B cell (primary cell): ENCODE results near the gene FGL2. TPM values are rescaled to one million over a fixed set of nuclear protein-coding genes. Genes with fewer than 3 reads are reported as not detected.
A peak's percentile ranks its signal among the peaks of the same experiment; 100 is the strongest.

Source experiments
- ATAC-seq: fragments of 200-7000 bp; cut with Tn5 transposase; one replicate; pipeline ENCODE4 v1.10.0; 2021; ENCODE audit warnings: low read depth, mild to moderate bottlenecking, moderate number of reproducible peaks, moderate library complexity
- CTCF ChIA-PET: fragments of 350-600 bp; sonication (Branson Sonifier 250); formaldehyde crosslinking; loops from one replicate; lab custom pipeline; 2021; ENCODE audit warnings: antibody characterized with exemption, inconsistent platforms; lab: Charles Lee
- POLR2A ChIA-PET: fragments of 350-600 bp; sonication (Branson Sonifier 250); formaldehyde crosslinking; loops from one replicate; lab custom pipeline; 2021; ENCODE audit warnings: antibody characterized with exemption; lab: Charles Lee
- DNase-seq: peaks from one replicate; pipeline ENCODE4 v3.0.0; 2013
- H2AFZ ChIP-seq: 2 replicates; pipeline ENCODE4 v1.6.1; 2012; ENCODE audit warnings: mild to moderate bottlenecking, low read depth, low read length; ENCODE audit not compliant: insufficient read depth, poor library complexity, severe bottlenecking
- H3K27ac ChIP-seq, 2 donors: 1 replicate in 1 of 2; 2 replicates in 1 of 2; pipeline ENCODE4 v1.5.1; 2012 to 2013; ENCODE audit warnings: low read length in 2 of 2, mild to moderate bottlenecking in 2 of 2, moderate library complexity in 1 of 2
- H3K27me3 ChIP-seq, 4 experiments: fragments of 200-600 bp in 1 of 4; sonication (generic) in 1 of 4; replicated peaks in 1 of 4; 1 replicate in 2 of 4; 2 replicates in 2 of 4; pipeline versions ENCODE4 v1.6.1 to v1.7.0; 2013 to 2016; ENCODE audit warnings: low read length in 3 of 4, mild to moderate bottlenecking in 2 of 4, mixed read lengths in 1 of 4, moderate library complexity in 1 of 4; ENCODE audit not compliant: insufficient read depth in 4 of 4, control insufficient read depth in 3 of 4; ENCODE audit errors: control extremely low read depth in 1 of 4
- H3K36me3 ChIP-seq, 2 experiments: replicated peaks in 1 of 2; 1 replicate in 1 of 2; 2 replicates in 1 of 2; pipeline versions ENCODE4 v1.6.1 to v1.7.1; 2013; ENCODE audit warnings: low read length in 1 of 2; ENCODE audit not compliant: insufficient read depth in 2 of 2, control insufficient read depth in 1 of 2; ENCODE audit errors: control extremely low read depth in 1 of 2, extremely low read depth in 1 of 2
- H3K4me1 ChIP-seq, 2 donors: fragments of 200-600 bp in 1 of 2; sonication (generic) in 1 of 2; 1 replicate in 1 of 2; 2 replicates in 1 of 2; pipeline versions ENCODE4 v1.5.1 to v1.6.1; 2013 to 2017; ENCODE audit warnings: low read length in 2 of 2; ENCODE audit not compliant: control insufficient read depth in 2 of 2, insufficient read depth in 2 of 2
- H3K4me2 ChIP-seq: replicated peaks from 2 replicates; pipeline ENCODE3; 2012; ENCODE audit warnings: mild to moderate bottlenecking, low read depth, low read length; ENCODE audit not compliant: poor library complexity, severe bottlenecking
- H3K4me3 ChIP-seq, 5 experiments: fragments of 200-600 bp in 1 of 5; sonication (generic) in 1 of 5; 1 replicate in 3 of 5; 2 replicates in 2 of 5; pipeline versions ENCODE4 v1.5.1 to v1.7.0; 2011 to 2016; ENCODE audit warnings: low read length in 4 of 5, mild to moderate bottlenecking in 4 of 5, low read depth in 2 of 5, control low read depth in 1 of 5, moderate library complexity in 1 of 5; ENCODE audit not compliant: insufficient read depth in 1 of 5; ENCODE audit errors: control extremely low read depth in 1 of 5, extremely low read depth in 1 of 5
- H3K79me2 ChIP-seq: fragments of 200-600 bp; sonication (generic); one replicate; pipeline ENCODE4 v1.6.0; 2016; ENCODE audit warnings: low read length; ENCODE audit not compliant: control insufficient read depth, insufficient read depth
- H3K9ac ChIP-seq: fragments of 200-600 bp; sonication (generic); 2 replicates; pipeline ENCODE4 v1.6.1; 2017; ENCODE audit warnings: mild to moderate bottlenecking, low read length, moderate library complexity
- H3K9me3 ChIP-seq, 3 donors: one replicate each; pipeline versions ENCODE4 v1.6.1 to v1.7.1; 2013; ENCODE audit warnings: low read length in 2 of 3; ENCODE audit not compliant: control insufficient read depth in 2 of 3, insufficient read depth in 1 of 3; ENCODE audit errors: control extremely low read depth in 1 of 3
- H4K20me1 ChIP-seq: 2 replicates; pipeline ENCODE4 v1.6.0; 2012; ENCODE audit warnings: mild to moderate bottlenecking, low read length; ENCODE audit not compliant: insufficient read depth, control insufficient read depth, poor library complexity, severe bottlenecking
- H3K27ac Mint-ChIP-seq: one replicate; pipeline ENCODE4 v1.8.0; 2021; ENCODE audit warnings: mixed read lengths
- H3K27me3 Mint-ChIP-seq: one replicate; pipeline ENCODE4 v1.8.0; 2021; ENCODE audit warnings: mixed read lengths
- H3K4me1 Mint-ChIP-seq: one replicate; pipeline ENCODE4 v1.8.0; 2021; ENCODE audit warnings: mixed read lengths
- H3K4me3 Mint-ChIP-seq: one replicate; pipeline ENCODE4 v1.8.0; 2021; ENCODE audit warnings: mixed read lengths
- H3K9me3 Mint-ChIP-seq: one replicate; pipeline ENCODE4 v1.8.0; 2022; ENCODE audit warnings: mixed read lengths; ENCODE audit not compliant: insufficient read depth
- CTCF ChIP-seq: fragments of 200-600 bp; IDR thresholded peaks from one replicate; pipeline ENCODE4 v1.8.0; 2022; ENCODE audit warnings: antibody characterized with exemption, mild to moderate bottlenecking
- EZH2 ChIP-seq: IDR thresholded peaks from 2 replicates; pipeline ENCODE4 v1.6.1; 2012; ENCODE audit warnings: borderline replicate concordance, low read depth, mild to moderate bottlenecking, moderate library complexity, low read length; ENCODE audit not compliant: insufficient read depth, poor library complexity, severe bottlenecking
- WGBS: methylation state at CpG from one replicate; pipeline ENCODE4 v1.1.5; 2013; ENCODE audit warnings: missing lambda C conversion rate; ENCODE audit not compliant: insufficient coverage; 5-methylcytosine and 5-hydroxymethylcytosine counted together
- intact Hi-C: fragments of 100-400 bp; cut with micrococcal nuclease; formaldehyde crosslinking; loops from one replicate; pipeline ENCODE4 v1.10.0; 2022
- polyA plus RNA-seq: library from polyadenylated mRNA; depleted of rRNA; stranded (reverse); fragments of >200 nt; gene quantifications from 2 replicates; pipeline ENCODE4 v1.2.3, GENCODE V29; 2012
- total RNA-seq, 2 donors: library from RNA; stranded (reverse); fragments of 120-200 nt in 1 of 2; gene quantifications; 1 replicate in 1 of 2; 2 replicates in 1 of 2; pipeline versions ENCODE4 v1.2.3 to v1.2.4, GENCODE V29; 2013 to 2022

Gene FGL2
- total and polyA plus RNA-seq, 2 donors (not counting 1 experiment from before 2014, with no cell fraction given) = 2.1 to 7.0 TPM

- no peaks in the 10 kb centered on the region for H3K9me3 Mint-ChIP-seq
- H3K27ac Mint-ChIP-seq = no peak overlapping the region
- H4K20me1 ChIP-seq = no peaks in the 10 kb centered on the region
- no peak overlapping the region for H3K4me3 Mint-ChIP-seq
- DNase-seq (no peak), ATAC-seq (no peak)
- ChIA-PET CTCF (interaction anchor here (0.7 to 6.8 kb wide), 19 partner anchors 8 to 145 kb away, joined by 3 to 123 read pairs (median 8); partner anchors contain the start of genes CCDC146 and FGL2), POLR2A (no interaction called here)
- no peak overlapping the region for H3K4me3 ChIP-seq
- H3K4me1 Mint-ChIP-seq = no peaks in the 10 kb centered on the region
- no peaks in the 10 kb centered on the region for H3K27me3 ChIP-seq
- no peak overlapping the region for H3K4me2 ChIP-seq
- H2AFZ ChIP-seq = no peak overlapping the region
- no peaks in the 10 kb centered on the region for H3K9me3 ChIP-seq
- WGBS = no CpG with 5 or more reads among the region's 5 CpGs
- no peaks in the 10 kb centered on the region for H3K4me1 ChIP-seq
- no peaks in the 10 kb centered on the region for H3K27me3 Mint-ChIP-seq
- H3K36me3 ChIP-seq = no peaks in the 10 kb centered on the region
- no peaks in the 10 kb centered on the region for H3K79me2 ChIP-seq
- no peak overlapping the region for H3K9ac ChIP-seq
- intact Hi-C loops = loop anchor here (2.0 kb wide), 2 partner anchors 23 to 53 kb away; no protein-coding TSS in a partner anchor
- no peak overlapping the region for H3K27ac ChIP-seq
- TF ChIP-seq CTCF (no peak), EZH2 (no peak)
Observed at GRCh38 chr7:77246026-77246640, 46.5 kb upstream of the FGL2 start.

- 93% methylated on average over 7 of the region's 7 CpGs for WGBS
Observed at GRCh38 chr7:77245015-77245755, 45.6 kb upstream of the FGL2 start.

More at GRCh38 chr7:77245015-77245755, 45.6 kb upstream of the FGL2 start:
- Mint-ChIP-seq H3K9me3 (no peaks in the 10 kb centered on the region), H3K27ac (no peak overlapping the region), H3K27me3 (no peaks in the 10 kb centered on the region), H3K4me3 (no peak overlapping the region), H3K4me1 (no peaks in the 10 kb centered on the region)
- H3K4me2 ChIP-seq = no peak overlapping the region
- ATAC-seq (no peak), DNase-seq (no peak)
- intact Hi-C loops = no loop called here
- no peaks in the 10 kb centered on the region for H3K79me2 ChIP-seq
- no peaks in the 10 kb centered on the region for H4K20me1 ChIP-seq
- H3K9me3 ChIP-seq = no peaks in the 10 kb centered on the region
- H3K27ac ChIP-seq = no peak overlapping the region
- TF ChIP-seq EZH2 (no peak), CTCF (no peak)
- ChIA-PET CTCF (interaction anchor here (1.3 to 6.8 kb wide), 4 partner anchors 45 to 123 kb away, joined by 4 to 123 read pairs (median 50); partner anchors contain the start of genes CCDC146 and FGL2), POLR2A (interaction anchor here (0.7 kb wide), 1 partner anchor 90 kb away, joined by 3 read pairs; no protein-coding TSS in a partner anchor)
- H3K4me3 ChIP-seq = no peak overlapping the region
- H2AFZ ChIP-seq = peak overlapping the region; percentile 8
- H3K27me3 ChIP-seq = no peaks in the 10 kb centered on the region
- H3K4me1 ChIP-seq = no peaks in the 10 kb centered on the region
- no peak overlapping the region for H3K9ac ChIP-seq
- no peaks in the 10 kb centered on the region for H3K36me3 ChIP-seq
